CD4-positive, alpha-beta T cell (primary cell): ENCODE data around the gene PRKG1. TPM values are rescaled to one million over a fixed set of nuclear protein-coding genes. Genes with fewer than 3 reads are reported as not detected.

Source experiments
- ATAC-seq: fragments of 200-7000 bp; cut with Tn5 transposase; one replicate; pipeline ENCODE4 v1.10.0; 2022; ENCODE audit warnings: mild to moderate bottlenecking; ENCODE audit not compliant: poor library complexity
- CTCF ChIA-PET: fragments of 350-600 bp; sonication (Branson Sonifier 250); formaldehyde crosslinking; loops from one replicate; lab custom pipeline; 2021; ENCODE audit warnings: antibody characterized with exemption, inconsistent platforms; lab: Charles Lee
- POLR2A ChIA-PET: fragments of 350-600 bp; sonication (Branson Sonifier 250); formaldehyde crosslinking; loops from one replicate; lab custom pipeline; 2021; ENCODE audit warnings: antibody characterized with exemption, inconsistent platforms; lab: Charles Lee
- DNase-seq, 14 experiments: peaks; one replicate each; pipeline ENCODE4 v3.0.0-alpha.2; 2013 to 2020; ENCODE audit warnings: mixed read lengths in 2 of 14
- H3K27ac ChIP-seq, 2 donors: one replicate each; pipeline versions ENCODE4 v1.5.1 to v1.7.0; 2013; ENCODE audit warnings: low read length in 2 of 2, low read depth in 1 of 2, mild to moderate bottlenecking in 1 of 2
- H3K27me3 ChIP-seq, 2 experiments: 1 replicate in 1 of 2; 2 replicates in 1 of 2; pipeline versions ENCODE4 v1.6.1 to v1.7.0; 2013; ENCODE audit warnings: low read length in 2 of 2, control low read depth in 1 of 2, mild to moderate bottlenecking in 1 of 2, moderate library complexity in 1 of 2; ENCODE audit not compliant: insufficient read depth in 2 of 2, control insufficient read depth in 1 of 2
- H3K36me3 ChIP-seq: one replicate; pipeline ENCODE4 v1.6.1; 2013; ENCODE audit warnings: low read length, control low read depth; ENCODE audit not compliant: insufficient read depth
- H3K4me1 ChIP-seq: one replicate; pipeline ENCODE4 v1.6.1; 2013; ENCODE audit warnings: low read length, control low read depth; ENCODE audit not compliant: insufficient read depth
- H3K4me3 ChIP-seq: one replicate; pipeline ENCODE4 v1.5.1; 2013; ENCODE audit warnings: mild to moderate bottlenecking, low read length, moderate library complexity
- H3K9me3 ChIP-seq, 2 experiments: 1 replicate in 1 of 2; 2 replicates in 1 of 2; pipeline versions ENCODE4 v1.6.1 to v1.7.0; 2013; ENCODE audit warnings: low read length in 2 of 2, mild to moderate bottlenecking in 2 of 2, control low read depth in 1 of 2, moderate library complexity in 1 of 2; ENCODE audit not compliant: control insufficient read depth in 1 of 2, insufficient read depth in 1 of 2
- H3K27ac Mint-ChIP-seq: one replicate; pipeline ENCODE4 v1.8.0; 2020; ENCODE audit warnings: mixed read lengths
- H3K27me3 Mint-ChIP-seq: one replicate; pipeline ENCODE4 v1.8.0; 2021; ENCODE audit warnings: mixed read lengths
- H3K36me3 Mint-ChIP-seq: one replicate; pipeline ENCODE4 v1.8.0; 2021; ENCODE audit warnings: low read depth, mixed read lengths
- H3K4me1 Mint-ChIP-seq: one replicate; pipeline ENCODE4 v1.8.0; 2021; ENCODE audit warnings: low read depth, mixed read lengths
- H3K4me3 Mint-ChIP-seq: one replicate; pipeline ENCODE4 v1.8.0; 2020; ENCODE audit warnings: mild to moderate bottlenecking, mixed read lengths
- H3K9me3 Mint-ChIP-seq: one replicate; pipeline ENCODE4 v1.8.0; 2020; ENCODE audit warnings: mixed read lengths
- intact Hi-C, 2 experiments: fragments of 100-400 bp; cut with DNase I in 1 of 2; cut with micrococcal nuclease in 1 of 2; formaldehyde crosslinking; loops; one replicate each; pipeline versions ENCODE4 v1.15.1 to v1.9.0; 2023 to 2025; cut with DNase I, micrococcal nuclease
- total RNA-seq, 174 experiments: library from RNA in 2 of 174; stranded (reverse) in 2 of 174; gene quantifications; one replicate each; pipeline ENCODE4 v1.2.3 and lab custom pipeline; 2021 to 2026
- TF ChIP-seq, protein P1 (sequence below): fragments of 200-600 bp; IDR thresholded peaks from one replicate; pipeline ENCODE4 v1.8.0; 2022; ENCODE audit warnings: antibody characterized with exemption, mild to moderate bottlenecking

Gene PRKG1
- total RNA-seq, 2 experiments from 2014 or later: 0.31 TPM; not detected in 1

DNA sequence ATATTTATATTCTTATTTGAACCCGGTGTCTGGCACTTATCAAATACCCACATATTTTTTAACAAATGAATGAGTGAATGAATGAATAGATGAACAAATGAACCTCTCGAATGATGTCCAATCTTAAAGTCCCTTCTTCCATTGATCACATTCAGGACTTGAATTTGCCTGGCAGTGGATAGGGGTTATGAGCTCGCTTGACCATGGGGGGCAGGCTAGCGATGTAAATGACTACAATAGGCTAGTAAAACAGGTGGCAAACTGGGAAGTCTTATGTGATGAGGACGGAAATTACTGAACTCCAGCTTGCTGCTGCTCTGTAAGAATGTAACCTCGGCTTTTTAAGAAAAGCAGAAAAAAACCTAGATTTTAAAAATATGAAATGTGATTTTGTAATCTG is 992.1 kb downstream of the PRKG1 start:
- ATAC-seq (no peak), DNase-seq (no peak)
- POLR2A ChIA-PET: no interaction called here
- CTCF ChIA-PET: no interaction called here
- Histone ChIP-seq H3K36me3 (no peaks in the 10 kb centered on the region), H3K9me3 (peaks cover 0 to 15% of the 10 kb centered on the region in 2 experiments), H3K4me3 (no peak overlapping the region), H3K27ac (no peak overlapping the region), H3K27me3 (no peaks in the 10 kb centered on the region), H3K4me1 (no peaks in the 10 kb centered on the region)
- TF ChIP-seq, protein P1, sequence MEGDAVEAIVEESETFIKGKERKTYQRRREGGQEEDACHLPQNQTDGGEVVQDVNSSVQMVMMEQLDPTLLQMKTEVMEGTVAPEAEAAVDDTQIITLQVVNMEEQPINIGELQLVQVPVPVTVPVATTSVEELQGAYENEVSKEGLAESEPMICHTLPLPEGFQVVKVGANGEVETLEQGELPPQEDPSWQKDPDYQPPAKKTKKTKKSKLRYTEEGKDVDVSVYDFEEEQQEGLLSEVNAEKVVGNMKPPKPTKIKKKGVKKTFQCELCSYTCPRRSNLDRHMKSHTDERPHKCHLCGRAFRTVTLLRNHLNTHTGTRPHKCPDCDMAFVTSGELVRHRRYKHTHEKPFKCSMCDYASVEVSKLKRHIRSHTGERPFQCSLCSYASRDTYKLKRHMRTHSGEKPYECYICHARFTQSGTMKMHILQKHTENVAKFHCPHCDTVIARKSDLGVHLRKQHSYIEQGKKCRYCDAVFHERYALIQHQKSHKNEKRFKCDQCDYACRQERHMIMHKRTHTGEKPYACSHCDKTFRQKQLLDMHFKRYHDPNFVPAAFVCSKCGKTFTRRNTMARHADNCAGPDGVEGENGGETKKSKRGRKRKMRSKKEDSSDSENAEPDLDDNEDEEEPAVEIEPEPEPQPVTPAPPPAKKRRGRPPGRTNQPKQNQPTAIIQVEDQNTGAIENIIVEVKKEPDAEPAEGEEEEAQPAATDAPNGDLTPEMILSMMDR: no peak
- intact Hi-C loops: no loop called here
- H3K4me3 Mint-ChIP-seq: no peak overlapping the region
- peaks cover 4% of the 10 kb centered on the region for H3K9me3 Mint-ChIP-seq
- H3K27me3 Mint-ChIP-seq: no peaks in the 10 kb centered on the region
- no peaks in the 10 kb centered on the region for H3K36me3 Mint-ChIP-seq
- H3K27ac Mint-ChIP-seq: no peak overlapping the region
- H3K4me1 Mint-ChIP-seq: no peaks in the 10 kb centered on the region

DNA sequence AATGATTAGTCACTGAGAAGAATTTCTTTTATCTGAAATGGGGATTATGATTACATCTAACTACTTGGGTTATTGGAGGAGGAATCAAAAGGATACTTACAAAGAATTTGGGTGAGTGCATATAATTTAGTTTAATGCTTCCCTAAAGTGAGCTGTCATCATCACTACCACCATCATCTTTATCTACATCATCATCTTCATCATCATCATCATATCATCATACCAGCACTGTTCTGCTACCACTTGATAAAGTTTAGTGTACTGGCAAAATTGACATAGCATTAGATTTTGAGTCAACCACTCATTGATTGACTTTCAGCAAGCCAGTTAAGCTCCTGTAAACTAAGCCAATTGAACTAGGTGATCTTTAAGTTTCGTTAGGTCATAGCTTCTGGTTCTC is 994.2 kb downstream of the PRKG1 start:
- no peak overlapping the region for H3K4me3 Mint-ChIP-seq
- Histone ChIP-seq H3K36me3 (no peaks in the 10 kb centered on the region), H3K4me1 (no peaks in the 10 kb centered on the region), H3K4me3 (no peak overlapping the region), H3K27me3 (no peaks in the 10 kb centered on the region), H3K27ac (no peak overlapping the region), H3K9me3 (peaks cover 0 to 9% of the 10 kb centered on the region in 2 experiments)
- DNase-seq: no peak
- no peaks in the 10 kb centered on the region for H3K36me3 Mint-ChIP-seq
- TF ChIP-seq, protein P1: no peak
- H3K27ac Mint-ChIP-seq: no peak overlapping the region
- no peaks in the 10 kb centered on the region for H3K27me3 Mint-ChIP-seq
- intact Hi-C loops: no loop called here
- no peaks in the 10 kb centered on the region for H3K4me1 Mint-ChIP-seq
- ATAC-seq: no peak
- POLR2A ChIA-PET: no interaction called here
- CTCF ChIA-PET: interaction anchor here (0.7 kb wide), 1 partner anchor 1737 kb away, joined by 5 read pairs; no protein-coding TSS in a partner anchor
- H3K9me3 Mint-ChIP-seq: peaks cover 4% of the 10 kb centered on the region

DNA sequence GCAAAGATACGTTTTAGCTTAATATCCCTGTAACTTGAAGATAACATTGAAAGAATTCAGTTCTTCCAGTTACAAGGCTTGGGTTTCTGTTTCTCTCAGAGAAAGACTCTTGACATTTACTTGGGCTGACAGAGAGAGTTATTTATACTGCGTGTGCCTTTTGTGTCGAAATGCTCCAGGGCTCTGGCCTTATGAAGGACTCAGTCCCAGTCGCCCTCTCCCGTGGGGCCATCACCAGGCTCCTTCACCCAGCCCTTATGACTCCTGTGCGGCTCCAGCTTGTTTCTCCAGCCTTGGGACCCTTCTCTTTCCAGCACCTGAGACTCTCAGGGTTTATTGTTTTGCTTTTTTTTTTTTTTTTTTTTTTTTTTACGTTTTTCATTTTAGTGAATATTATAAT is 997.5 kb downstream of the PRKG1 start:
- intact Hi-C loops: no loop called here
- Histone ChIP-seq H3K9me3 (peaks cover 0 to 3% of the 10 kb centered on the region in 2 experiments), H3K27ac (no peak overlapping the region), H3K4me1 (no peaks in the 10 kb centered on the region), H3K4me3 (no peak overlapping the region), H3K36me3 (no peaks in the 10 kb centered on the region), H3K27me3 (no peaks in the 10 kb centered on the region)
- H3K4me3 Mint-ChIP-seq: no peak overlapping the region
- H3K36me3 Mint-ChIP-seq: no peaks in the 10 kb centered on the region
- no peak overlapping the region for H3K27ac Mint-ChIP-seq
- peaks cover 4% of the 10 kb centered on the region for H3K9me3 Mint-ChIP-seq
- CTCF ChIA-PET: no interaction called here
- no peak for DNase-seq
- TF ChIP-seq, protein P1: no peak
- H3K27me3 Mint-ChIP-seq: no peaks in the 10 kb centered on the region
- ATAC-seq: no peak
- H3K4me1 Mint-ChIP-seq: no peaks in the 10 kb centered on the region
- POLR2A ChIA-PET: no interaction called here
